ENCODE measurements around the gene SLC25A21.

The SLC25A21 gene

DNA sequence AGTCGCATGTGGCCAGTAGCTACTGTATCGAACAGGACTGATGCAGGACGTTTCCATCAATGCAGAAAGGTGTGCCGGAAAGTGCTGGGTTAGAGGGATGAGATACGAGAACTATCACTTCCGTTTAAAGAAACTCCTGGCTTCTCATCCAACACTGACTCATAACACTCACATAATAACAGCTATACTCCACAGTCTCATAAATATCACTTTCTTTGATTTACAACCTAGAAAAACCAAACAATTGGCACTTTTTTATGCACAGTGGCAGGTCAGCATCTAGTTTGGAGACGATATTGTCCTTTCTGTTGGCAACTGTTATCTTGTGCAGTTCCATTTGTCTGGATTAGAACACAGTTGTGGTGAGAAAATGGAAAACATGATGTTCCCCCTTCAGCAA lies 43.4 kb downstream of the SLC25A21 start:
- no peak for TF ChIP-seq FOXP2 (optimal IDR thresholded peaks at IDR 0.05; ENCODE audit: borderline replicate concordance, extremely low read depth, extremely low read length, insufficient read depth)

DNA sequence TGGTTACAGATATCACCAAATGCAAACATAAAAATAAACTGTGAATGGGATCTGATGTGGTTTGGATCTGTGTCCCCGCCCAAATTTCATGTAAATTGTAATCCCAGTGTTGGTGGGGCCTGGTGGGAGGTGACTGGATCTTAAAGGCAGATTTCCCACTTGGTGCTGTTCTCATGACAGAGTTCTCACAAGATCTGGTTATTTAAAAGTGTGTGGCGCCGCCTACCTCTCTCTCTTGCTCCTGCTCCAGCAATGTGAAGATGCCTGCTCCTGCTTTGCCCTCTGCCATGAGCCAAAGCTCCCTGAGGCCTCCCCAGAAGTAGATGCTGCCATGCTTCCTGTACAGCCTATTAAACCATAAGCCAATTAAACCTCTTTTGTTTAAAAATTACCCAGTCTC lies 47.8 kb downstream of the SLC25A21 start:
- TF ChIP-seq TAF1 (IDR thresholded peaks at IDR 0.05; ENCODE audit: borderline replicate concordance, insufficient read depth, low read length) = no peak
- no peak for TF ChIP-seq SIN3A (IDR thresholded peaks at IDR 0.05; ENCODE audit: borderline replicate concordance, insufficient read depth, low read length)
- TF ChIP-seq FOXP2 (optimal IDR thresholded peaks at IDR 0.05; ENCODE audit: borderline replicate concordance, extremely low read depth, extremely low read length, insufficient read depth) = no peak
- TF ChIP-seq, protein P1, sequence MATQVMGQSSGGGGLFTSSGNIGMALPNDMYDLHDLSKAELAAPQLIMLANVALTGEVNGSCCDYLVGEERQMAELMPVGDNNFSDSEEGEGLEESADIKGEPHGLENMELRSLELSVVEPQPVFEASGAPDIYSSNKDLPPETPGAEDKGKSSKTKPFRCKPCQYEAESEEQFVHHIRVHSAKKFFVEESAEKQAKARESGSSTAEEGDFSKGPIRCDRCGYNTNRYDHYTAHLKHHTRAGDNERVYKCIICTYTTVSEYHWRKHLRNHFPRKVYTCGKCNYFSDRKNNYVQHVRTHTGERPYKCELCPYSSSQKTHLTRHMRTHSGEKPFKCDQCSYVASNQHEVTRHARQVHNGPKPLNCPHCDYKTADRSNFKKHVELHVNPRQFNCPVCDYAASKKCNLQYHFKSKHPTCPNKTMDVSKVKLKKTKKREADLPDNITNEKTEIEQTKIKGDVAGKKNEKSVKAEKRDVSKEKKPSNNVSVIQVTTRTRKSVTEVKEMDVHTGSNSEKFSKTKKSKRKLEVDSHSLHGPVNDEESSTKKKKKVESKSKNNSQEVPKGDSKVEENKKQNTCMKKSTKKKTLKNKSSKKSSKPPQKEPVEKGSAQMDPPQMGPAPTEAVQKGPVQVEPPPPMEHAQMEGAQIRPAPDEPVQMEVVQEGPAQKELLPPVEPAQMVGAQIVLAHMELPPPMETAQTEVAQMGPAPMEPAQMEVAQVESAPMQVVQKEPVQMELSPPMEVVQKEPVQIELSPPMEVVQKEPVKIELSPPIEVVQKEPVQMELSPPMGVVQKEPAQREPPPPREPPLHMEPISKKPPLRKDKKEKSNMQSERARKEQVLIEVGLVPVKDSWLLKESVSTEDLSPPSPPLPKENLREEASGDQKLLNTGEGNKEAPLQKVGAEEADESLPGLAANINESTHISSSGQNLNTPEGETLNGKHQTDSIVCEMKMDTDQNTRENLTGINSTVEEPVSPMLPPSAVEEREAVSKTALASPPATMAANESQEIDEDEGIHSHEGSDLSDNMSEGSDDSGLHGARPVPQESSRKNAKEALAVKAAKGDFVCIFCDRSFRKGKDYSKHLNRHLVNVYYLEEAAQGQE (IDR thresholded peaks at IDR 0.05; ENCODE audit: insufficient read depth in 1 of 2, low read depth in 2 of 2, low read length in 2 of 2) = no peak
- no peak for TF ChIP-seq POLR2AphosphoS5 (IDR thresholded peaks at IDR 0.05; ENCODE audit: low read depth, low read length)

DNA sequence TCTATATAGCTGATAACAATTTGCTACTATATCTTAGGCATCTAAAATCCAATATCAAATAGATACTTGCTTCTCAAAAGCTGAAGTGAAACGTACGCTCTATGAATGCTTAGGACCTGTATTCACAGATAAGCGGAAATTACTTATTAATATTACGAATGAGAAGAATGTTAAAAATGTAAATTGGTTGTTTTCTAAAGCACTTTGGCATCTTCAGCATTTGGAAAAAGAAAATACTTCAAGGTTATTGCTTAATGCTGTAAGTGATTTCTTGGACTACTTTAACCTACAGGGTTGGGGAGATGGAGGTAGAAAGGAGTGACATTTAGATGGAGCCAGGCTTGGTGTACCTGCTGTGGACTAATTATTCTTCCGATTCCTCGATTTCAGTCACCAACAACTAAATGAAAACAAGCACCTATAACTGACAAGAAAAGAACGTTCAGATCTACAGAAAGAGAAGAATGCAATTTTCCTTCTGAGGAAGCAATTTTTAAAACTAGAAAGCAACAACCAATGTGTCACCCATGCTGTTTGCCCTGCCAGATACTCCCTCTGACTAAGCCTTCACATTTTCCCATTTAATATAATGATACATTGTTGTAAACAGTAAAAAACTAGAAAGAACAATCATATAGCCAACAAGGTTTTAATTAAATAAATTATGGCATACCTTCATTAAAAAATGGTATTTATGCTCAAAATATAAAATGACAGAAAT lies 49.3 kb downstream of the SLC25A21 start:
- TF ChIP-seq FOXP2 (optimal IDR thresholded peaks at IDR 0.05; ENCODE audit: borderline replicate concordance, extremely low read depth, extremely low read length, insufficient read depth) (no peak), SIN3A (IDR thresholded peaks at IDR 0.05; ENCODE audit: borderline replicate concordance, insufficient read depth, low read length) (no peak), POLR2AphosphoS5 (IDR thresholded peaks at IDR 0.05; ENCODE audit: low read depth, low read length) (no peak), TAF1 (IDR thresholded peaks at IDR 0.05; ENCODE audit: borderline replicate concordance, insufficient read depth, low read length) (no peak)
- TF ChIP-seq, protein P1 (IDR thresholded peaks at IDR 0.05; ENCODE audit: insufficient read depth in 1 of 2, low read depth in 2 of 2, low read length in 2 of 2) = no peak

DNA sequence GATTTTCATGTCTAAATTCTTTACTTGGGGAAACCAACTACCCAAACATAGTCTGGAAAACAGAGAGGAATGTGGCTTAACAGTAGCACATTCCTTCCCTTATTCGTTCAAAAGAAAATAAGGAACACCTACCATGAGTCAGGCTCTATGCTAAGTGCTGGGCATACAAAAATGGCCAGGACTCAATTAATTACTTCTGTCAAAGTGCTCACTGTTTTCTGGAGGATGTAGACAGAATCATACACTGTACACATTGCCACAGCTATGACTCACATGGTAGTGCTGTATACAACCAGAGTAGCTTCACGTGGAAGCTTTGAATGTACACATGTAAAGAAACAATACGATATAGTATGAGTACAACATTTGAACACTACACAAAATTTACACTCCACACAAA lies 50.1 kb downstream of the SLC25A21 start:
- no peak for TF ChIP-seq SIN3A (IDR thresholded peaks at IDR 0.05; ENCODE audit: borderline replicate concordance, insufficient read depth, low read length)
- TF ChIP-seq FOXP2 (optimal IDR thresholded peaks at IDR 0.05; ENCODE audit: borderline replicate concordance, extremely low read depth, extremely low read length, insufficient read depth) = no peak
- no peak for TF ChIP-seq POLR2AphosphoS5 (IDR thresholded peaks at IDR 0.05; ENCODE audit: low read depth, low read length)
- TF ChIP-seq TAF1 (IDR thresholded peaks at IDR 0.05; ENCODE audit: borderline replicate concordance, insufficient read depth, low read length) = no peak
- TF ChIP-seq, protein P1 (IDR thresholded peaks at IDR 0.05; ENCODE audit: insufficient read depth in 1 of 2, low read depth in 2 of 2, low read length in 2 of 2) = no peak

DNA sequence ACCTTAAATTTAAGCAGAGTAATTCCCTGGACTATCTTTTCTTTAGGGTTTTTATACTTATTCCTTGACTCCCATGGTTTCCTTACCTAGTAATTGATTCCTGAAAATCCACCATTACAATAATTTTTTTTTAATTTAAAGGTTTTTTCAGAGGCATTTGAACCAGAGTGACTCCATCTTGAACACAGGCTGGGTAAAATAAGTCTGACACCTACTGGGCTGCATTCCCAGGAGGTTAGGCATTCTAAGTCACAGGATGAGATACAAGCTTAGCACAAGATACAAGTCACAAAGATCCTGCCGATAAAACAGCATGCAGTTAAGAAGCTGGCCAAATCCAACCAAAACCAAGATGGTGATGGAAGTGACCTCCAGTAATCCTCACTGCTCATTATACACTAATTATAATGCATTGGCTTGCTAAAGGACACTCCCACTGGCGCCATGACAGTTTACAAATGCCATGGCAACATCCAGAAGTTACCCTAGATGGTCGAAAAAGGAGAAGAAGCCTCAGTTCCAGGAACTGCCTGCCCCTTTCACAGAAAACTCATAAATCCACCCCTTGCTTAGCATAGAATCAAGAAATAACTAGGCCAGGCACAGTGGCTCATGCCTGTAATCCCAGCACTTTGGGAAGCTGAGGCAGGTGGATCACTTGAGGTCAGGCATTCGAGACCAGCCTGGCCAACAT lies 53.6 kb downstream of the SLC25A21 start:
- TF ChIP-seq FOXP2 (optimal IDR thresholded peaks at IDR 0.05; ENCODE audit: borderline replicate concordance, extremely low read depth, extremely low read length, insufficient read depth) = no peak
- TF ChIP-seq POLR2AphosphoS5 (IDR thresholded peaks at IDR 0.05; ENCODE audit: low read depth, low read length) = no peak
- TF ChIP-seq, protein P1 (IDR thresholded peaks at IDR 0.05; ENCODE audit: insufficient read depth in 1 of 2, low read depth in 2 of 2, low read length in 2 of 2) = no peak
- TF ChIP-seq TAF1 (IDR thresholded peaks at IDR 0.05; ENCODE audit: borderline replicate concordance, insufficient read depth, low read length) = no peak
- TF ChIP-seq SIN3A (IDR thresholded peaks at IDR 0.05; ENCODE audit: borderline replicate concordance, insufficient read depth, low read length) = no peak
